GM21515 (cell line): ENCODE measurements around the gene TTC5.
"Not testable (repeated sequence)": the region's sequence is repeated elsewhere in the genome, so short reads cannot be mapped to it uniquely, and the experiment has no call there.

Source experiments
- ATAC-seq: cut with Tn5 transposase; IDR thresholded peaks from one replicate; pipeline ENCODE4 v1.9.1; 2021; ENCODE audit not compliant: unreplicated experiment

The TTC5 gene

DNA sequence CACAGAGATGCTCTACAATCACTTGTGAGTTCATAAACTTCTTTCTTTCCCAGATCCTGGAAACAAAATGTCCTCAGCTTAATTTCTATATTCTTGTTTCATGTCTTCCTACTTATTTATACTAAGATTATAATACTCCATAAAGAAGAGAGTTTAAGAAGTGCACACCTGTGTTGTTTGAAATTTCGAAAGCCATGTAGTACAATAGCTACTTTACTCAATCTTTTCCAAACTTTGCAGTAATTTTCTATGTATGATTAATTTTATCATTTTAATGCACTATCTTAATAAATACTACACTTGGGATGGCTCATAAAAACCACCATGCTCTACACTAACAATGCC is 300 bp upstream of the TTC5 start:
- ATAC-seq, result no peak

DNA sequence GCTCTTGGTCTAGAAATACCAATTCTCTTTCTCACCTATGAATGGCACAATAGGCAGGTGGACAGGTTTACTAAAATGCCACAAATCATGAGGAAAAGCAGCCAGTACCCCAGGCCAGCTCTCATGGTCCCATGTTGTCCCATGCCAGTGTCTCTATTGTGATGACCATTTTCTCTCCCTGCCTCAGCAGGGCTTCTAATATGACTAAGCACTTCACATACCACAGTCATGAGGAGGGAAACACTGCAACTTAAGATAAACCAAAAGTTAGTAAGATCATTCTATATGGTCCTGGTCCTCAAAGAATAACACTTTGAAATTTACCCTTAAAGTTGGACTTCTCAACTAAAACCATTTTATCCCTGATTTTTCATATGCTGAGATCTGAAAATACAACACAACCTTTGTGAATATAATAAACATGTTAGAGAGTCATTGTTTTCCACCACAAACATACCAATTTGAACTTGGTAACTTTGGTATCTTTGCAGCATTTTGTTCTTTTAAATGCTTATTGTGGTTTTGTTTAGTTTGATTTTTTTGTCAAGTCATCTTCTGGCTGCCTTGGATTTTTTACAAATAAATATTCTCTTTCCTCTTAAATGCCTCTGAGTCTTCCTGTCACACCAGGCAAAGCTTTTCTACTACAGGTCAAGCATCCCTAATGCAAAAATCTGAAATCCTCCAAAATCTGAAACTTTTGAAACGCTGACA is 3.6 kb downstream of the TTC5 start:
- ATAC-seq, result no peak

DNA sequence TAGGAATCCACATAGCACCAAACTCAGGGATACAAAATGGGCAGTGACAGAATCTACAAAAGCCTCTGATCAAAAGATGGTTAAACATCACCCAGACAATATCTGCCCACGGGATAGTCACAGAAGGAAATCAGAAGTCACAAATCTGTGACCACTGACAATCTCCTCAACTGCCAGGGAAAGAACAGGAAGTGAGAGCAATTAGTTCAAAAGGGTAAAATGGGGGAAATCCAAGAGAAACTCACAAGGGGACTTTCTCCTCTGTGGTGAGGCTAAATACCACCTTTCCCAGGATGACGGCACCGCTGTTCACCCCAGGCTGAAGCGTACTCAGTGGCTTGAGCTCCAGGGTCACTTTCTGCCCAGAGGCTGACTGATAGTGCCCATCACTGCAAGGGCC is 10.7 kb downstream of the TTC5 start:
- ATAC-seq, result no peak

DNA sequence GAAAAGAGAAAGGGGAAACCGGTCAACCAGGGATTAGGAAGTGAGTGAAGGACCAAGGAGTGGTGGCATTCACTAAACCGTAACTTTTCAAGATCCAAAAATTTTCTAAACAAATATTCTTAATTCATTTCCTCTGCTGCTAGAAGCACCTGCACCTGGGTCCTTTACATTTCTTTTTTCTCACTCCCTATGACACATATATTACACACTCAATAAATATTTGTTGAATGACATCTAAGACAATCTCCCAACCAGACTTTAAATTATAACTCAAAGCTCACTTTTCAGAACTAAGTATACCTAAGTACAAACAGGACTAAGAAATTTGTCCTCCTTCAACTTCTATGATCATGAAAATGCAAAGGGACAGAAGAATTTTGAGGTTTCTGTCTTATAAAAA is 11.1 kb downstream of the TTC5 start:
- no peak for ATAC-seq

DNA sequence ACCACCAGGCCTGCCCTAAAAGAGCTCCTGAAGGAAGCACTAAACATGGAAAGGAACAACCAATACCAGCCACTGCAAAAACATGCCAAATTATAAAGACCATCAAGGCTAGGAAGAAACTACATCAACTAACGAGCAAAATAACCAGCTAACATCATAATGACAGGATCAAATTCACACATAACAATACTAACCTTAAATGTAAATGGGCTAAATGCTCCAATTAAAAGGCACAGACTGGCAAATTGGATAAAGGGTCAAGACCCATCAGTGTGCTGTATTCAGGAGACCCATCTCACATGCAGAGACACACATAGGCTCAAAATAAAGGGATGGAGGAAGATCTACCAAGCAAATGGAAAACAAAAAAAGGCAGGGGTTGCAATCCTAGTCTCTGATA is 23.8 kb downstream of the TTC5 start:
- not testable (repeated sequence) for ATAC-seq

DNA sequence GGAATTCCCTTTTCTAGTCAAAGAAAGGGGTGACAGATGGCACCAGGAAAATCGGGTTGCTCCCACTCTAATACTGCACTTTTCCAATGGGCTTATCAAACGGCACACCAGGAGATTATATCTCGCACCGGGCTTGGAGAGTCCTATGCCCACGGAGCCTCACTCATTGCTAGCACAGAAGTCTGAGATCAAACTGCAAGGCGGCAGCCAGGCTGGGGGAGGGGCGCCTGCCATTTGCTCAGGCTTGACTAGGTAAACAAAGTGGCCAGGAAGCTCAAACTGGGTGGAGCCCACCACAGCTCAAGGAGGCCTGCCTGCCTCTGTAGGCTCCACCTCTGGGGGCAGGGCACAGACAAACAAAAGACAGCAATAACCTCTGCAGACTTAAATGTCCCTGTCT is 25.5 kb downstream of the TTC5 start:
- ATAC-seq, result not testable (repeated sequence)

DNA sequence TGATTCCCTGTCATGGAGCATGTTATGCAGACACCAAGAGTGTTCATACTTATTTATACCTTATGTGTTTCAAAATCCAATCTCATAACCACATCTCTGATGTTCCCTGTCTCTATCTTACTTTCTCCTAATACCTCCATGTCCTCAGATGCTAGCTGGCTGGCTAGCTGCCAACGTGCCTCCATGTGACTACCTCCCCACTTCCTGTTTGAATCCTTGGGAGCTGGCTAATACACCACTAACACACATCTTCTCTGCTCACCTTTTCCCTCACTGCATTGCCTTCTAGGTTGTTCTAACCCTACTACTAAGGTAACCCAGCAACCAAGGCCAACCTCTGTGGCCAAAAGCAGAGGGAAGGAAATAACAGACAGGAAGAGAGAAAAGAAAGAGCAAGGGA is 27.3 kb downstream of the TTC5 start:
- ATAC-seq, result no peak

DNA sequence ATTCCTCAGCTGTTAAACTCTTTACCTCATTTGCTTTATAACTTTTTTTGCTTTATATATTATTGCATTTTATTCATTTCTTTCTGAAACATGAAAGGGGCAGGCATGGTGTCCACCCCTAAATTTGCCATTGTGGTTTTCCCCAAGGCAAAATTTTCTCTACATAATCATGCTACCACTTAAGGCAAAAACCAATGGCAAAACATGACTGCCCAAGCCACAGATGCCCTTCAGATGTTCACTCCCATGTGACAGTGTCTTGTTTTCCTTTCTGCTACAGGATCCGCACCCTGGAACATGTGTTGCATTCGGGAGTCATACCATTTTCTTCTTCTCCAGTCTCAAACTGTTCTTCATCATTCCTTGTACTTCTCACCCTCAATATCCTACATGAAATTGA is 28.3 kb downstream of the TTC5 start:
- ATAC-seq, result no peak

DNA sequence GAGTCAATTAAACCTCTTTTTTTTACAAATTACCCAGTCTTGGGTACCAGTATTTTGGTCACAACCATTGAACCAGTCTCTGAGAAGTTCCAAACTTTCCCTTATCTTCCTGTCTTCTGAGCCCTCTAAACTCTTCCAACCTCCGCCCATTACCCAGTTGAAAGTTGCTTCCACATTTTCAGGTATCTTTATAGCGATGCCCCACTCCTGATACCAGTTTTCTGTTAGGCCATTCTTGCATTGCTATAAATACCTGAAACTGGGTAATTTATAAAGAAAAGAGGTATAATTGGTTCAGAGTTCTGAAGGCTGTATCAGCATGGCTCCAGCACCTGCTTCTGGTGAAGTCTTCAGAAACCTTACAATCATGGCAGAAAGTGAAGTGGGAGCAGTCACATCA is 31.7 kb downstream of the TTC5 start:
- no peak for ATAC-seq

DNA sequence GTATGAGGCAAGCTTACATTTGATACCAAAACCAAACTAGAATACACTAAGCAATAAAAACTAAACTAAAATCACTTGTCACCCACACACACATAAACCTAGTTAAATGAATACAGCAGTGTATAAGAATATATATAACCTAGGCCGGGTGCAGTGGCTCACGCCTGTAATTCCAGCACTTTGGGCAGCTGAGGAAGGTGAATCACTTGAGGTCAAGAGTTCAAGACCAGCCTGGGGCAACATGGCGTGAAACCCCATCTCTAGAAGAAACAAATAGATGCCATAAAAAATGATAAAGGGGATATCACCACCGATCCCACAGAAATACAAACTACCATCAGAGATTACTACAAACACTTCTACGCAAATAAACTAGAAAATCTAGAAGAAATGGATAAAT is 41.4 kb downstream of the TTC5 start:
- not testable (repeated sequence) for ATAC-seq

DNA sequence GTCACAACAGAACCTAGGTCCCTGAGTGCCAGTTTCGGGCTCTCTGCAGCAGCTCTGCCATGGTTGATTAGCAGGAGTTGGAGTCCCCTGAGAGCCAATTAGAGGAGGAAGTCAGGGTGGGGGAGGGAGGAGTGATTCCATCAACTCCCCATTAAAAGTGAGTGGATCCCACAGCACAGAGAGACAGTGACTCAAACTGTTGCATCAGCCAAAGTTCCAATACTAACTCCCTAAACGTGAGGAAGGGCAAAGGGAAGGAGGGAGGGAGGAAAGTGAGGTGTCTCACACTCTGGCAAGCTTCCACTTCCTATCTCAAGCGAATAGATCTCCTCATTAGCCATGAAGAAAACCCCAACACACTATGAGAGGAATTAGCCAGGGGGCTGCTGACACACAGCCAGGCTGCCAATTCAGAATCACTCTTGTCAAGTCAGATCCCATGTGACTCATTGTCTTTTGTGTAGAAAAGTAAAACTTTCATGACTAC is 43.1 kb downstream of the TTC5 start:
- no peak for ATAC-seq

DNA sequence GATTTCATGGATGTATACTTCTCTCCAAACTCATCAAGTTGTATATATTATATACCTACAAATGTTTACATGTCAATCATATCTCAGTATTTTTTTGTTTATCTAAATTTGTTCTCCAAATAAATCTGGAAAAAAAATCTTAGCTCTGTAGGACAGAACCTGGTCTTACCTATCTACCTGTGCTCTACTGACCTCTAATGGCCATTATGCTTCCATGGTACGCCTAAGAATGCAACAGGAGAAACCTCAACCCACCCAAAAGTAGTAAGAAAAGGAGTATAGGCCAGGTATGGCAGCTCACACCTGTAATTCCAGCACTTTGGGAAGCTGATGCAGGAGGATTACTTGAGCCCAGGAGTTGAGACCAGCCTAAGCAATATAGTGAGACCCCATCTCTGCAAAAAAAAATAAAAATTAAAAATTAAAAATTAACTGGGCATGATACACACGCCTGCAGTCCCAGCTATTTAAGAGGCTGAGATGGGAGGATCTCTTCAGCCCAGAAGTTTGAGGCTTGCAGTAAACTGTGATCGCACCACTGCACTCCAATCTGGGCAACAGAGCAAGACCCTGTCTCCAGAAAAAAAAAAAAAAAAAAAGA is 58.0 kb downstream of the TTC5 start:
- ATAC-seq, result no peak
